ENCODE data around the gene MORC2. TPM values are rescaled to one million over a fixed set of nuclear protein-coding genes. Genes with fewer than 3 reads are reported as not detected.
A peak's percentile ranks its signal among the peaks of the same experiment; 100 is the strongest.

The MORC2 gene
- total RNA-seq, 5 donors from 2014 or later (not counting 1 experiment from before 2014, with no cell fraction given): 33.6 to 49.1 (median 45.4) TPM

DNA sequence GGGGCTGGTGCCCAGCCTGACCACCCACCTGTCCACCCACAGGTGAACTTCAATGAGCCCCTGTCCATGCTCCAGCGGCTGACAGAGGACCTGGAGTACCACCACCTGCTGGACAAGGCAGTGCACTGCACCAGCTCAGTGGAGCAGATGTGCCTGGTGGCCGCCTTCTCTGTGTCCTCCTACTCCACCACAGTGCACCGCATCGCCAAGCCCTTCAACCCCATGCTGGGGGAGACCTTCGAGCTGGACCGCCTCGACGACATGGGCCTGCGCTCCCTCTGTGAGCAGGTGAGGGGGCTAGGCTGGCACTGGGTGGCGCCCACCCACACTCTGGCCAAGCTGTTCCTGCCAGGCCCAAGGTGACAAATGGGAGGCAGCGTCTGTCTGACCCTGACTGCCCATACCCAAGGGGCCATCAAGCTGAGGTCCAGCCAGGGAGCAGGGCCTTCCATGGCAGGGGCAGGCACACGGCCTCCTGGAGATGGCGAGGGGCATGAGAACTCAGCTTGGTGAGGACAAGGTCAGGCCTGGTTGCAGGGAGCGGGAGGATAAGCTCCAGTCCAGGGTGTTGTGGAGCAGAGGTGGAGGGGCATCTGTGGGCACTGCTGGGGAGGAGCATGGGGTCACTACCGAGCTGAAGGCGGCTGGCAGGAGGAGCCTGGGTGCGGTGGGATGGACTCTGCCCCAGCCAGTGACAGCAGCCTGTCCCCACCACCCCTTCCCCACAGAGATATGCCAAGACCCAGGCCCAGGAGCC lies 77.7 kb downstream of the MORC2 start:
- no peaks in the 10 kb centered on the region for H3K9me3 Mint-ChIP-seq
- H3K27ac Mint-ChIP-seq: no peak overlapping the region
- H3K27me3 Mint-ChIP-seq: no peaks in the 10 kb centered on the region
- WGBS (ENCODE audit: insufficient coverage): 87% methylated on average over 8 of the region's 17 CpGs
- no peaks in the 10 kb centered on the region for H3K27me3 ChIP-seq (replicated peaks in 1 of 2; ENCODE audit: control insufficient read depth in 2 of 2, extremely low read depth in 1 of 2, insufficient read depth in 2 of 2, low read length in 1 of 2)
- POLR2A ChIA-PET: no interaction called here
- peaks cover 16 to 21% of the 10 kb centered on the region in 2 experiments for H3K4me1 ChIP-seq (ENCODE audit: control insufficient read depth in 1 of 2, extremely low read depth in 1 of 2, insufficient read depth in 2 of 2, low read length in 2 of 2)
- peaks cover 6% of the 10 kb centered on the region for H3K36me3 Mint-ChIP-seq
- CTCF ChIA-PET: no interaction called here
- H3K4me1 Mint-ChIP-seq: peaks cover 29 to 38% (median 37%) of the 10 kb centered on the region in 3 donors
- no peak overlapping the region for H3K4me3 ChIP-seq (ENCODE audit: control insufficient read depth in 1 of 2, extremely low read depth in 1 of 2, low read length in 1 of 2)
- H3K9me3 ChIP-seq: no peaks in the 10 kb centered on the region
- DNase-seq (peak in 19 of 35 experiments; percentile 4 to 45 (median 13)), ATAC-seq (replicated peaks in 1 of 4) (peak in 3 of 4 experiments; percentile 36 to 41 (median 36))
- H3K36me3 ChIP-seq (ENCODE audit: control insufficient read depth in 2 of 2, extremely low read depth in 1 of 2, insufficient read depth in 1 of 2, low read length in 1 of 2): peaks cover 0 to 2% of the 10 kb centered on the region in 2 donors
- H3K4me3 Mint-ChIP-seq: no peak overlapping the region
- H3K27ac ChIP-seq (ENCODE audit: low read length): no peak overlapping the region

DNA sequence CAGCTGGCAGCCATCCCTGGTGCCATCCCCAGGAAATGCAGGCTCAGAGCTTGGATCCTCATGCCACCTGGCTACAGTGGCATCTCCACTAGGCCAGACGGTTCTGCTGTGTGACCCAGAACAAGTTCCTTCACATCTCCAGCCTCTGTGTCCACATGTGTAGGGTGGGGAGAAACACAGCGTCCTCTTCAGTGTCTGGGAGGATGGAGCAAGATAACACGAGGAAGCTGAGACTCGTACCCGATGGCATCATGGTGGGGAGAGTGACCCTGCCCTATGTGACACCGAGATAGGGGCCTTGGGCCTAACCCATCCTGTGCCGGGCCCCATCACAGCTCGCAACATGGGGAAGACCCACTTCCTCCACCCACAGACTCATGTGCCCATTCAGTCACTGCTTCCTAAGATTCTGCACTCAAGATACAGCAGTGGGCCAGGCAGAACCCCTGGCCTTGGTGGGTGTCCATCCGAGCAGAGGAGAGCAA lies 78.5 kb downstream of the MORC2 start:
- H3K36me3 ChIP-seq (ENCODE audit: control insufficient read depth in 2 of 2, extremely low read depth in 1 of 2, insufficient read depth in 1 of 2, low read length in 1 of 2): peaks cover 0 to 2% of the 10 kb centered on the region in 2 donors
- POLR2A ChIA-PET: no interaction called here
- DNase-seq: peak in 1 of 35 experiments; percentile 10

DNA sequence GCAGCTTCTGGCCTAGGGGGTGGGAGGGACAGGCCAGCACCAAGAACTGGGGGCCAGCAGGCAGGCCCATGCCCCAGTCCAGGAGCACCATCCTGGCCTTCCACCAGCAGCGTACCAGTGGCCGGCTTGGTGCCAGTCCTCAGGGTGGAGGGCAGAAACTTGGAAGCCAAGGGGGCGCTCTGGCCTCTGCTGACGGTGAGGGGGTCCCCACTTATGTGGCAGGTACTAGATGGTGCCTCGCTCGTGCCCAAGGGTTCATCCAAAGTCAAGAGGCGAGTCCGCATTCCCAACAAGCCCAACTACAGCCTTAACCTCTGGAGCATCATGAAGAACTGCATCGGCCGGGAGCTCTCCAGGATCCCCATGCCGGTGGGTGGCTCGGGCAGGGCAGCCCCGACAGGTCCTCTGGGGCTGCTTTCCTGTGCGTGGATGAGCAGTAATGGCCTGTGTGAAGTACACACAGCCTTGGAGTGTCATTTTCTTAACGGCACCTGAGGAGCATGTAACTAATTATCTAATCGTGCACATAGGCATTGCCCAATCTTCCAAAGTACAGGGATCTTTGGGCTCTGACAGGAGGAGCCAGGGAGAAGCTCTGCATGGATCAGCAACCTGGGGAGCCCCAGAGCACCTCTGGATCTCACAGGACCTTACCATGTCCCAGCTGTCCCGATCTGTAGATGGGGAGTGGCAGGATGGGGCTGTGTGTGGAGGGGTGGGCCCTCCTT lies 79.1 kb downstream of the MORC2 start:
- WGBS (ENCODE audit: insufficient coverage): 88% methylated on average over 13 of the region's 17 CpGs
- ChIA-PET CTCF (no interaction called here), POLR2A (no interaction called here)
- peaks cover 21 to 29% (median 29%) of the 10 kb centered on the region in 3 donors for H3K4me1 Mint-ChIP-seq
- H3K4me3 Mint-ChIP-seq: no peak overlapping the region
- no peaks in the 10 kb centered on the region for H3K9me3 Mint-ChIP-seq
- peaks cover 0 to 2% of the 10 kb centered on the region in 2 donors for H3K36me3 ChIP-seq (ENCODE audit: control insufficient read depth in 2 of 2, extremely low read depth in 1 of 2, insufficient read depth in 1 of 2, low read length in 1 of 2)
- ATAC-seq (replicated peaks in 1 of 4) (no peak), DNase-seq (no peak)
- no peaks in the 10 kb centered on the region for H3K9me3 ChIP-seq
- peaks cover 6% of the 10 kb centered on the region for H3K36me3 Mint-ChIP-seq
- no peaks in the 10 kb centered on the region for H3K27me3 ChIP-seq (replicated peaks in 1 of 2; ENCODE audit: control insufficient read depth in 2 of 2, extremely low read depth in 1 of 2, insufficient read depth in 2 of 2, low read length in 1 of 2)
- peaks cover 10 to 20% of the 10 kb centered on the region in 2 experiments for H3K4me1 ChIP-seq (ENCODE audit: control insufficient read depth in 1 of 2, extremely low read depth in 1 of 2, insufficient read depth in 2 of 2, low read length in 2 of 2)
- H3K4me3 ChIP-seq (ENCODE audit: control insufficient read depth in 1 of 2, extremely low read depth in 1 of 2, low read length in 1 of 2): no peak overlapping the region
- H3K27me3 Mint-ChIP-seq: no peaks in the 10 kb centered on the region
- no peak overlapping the region for H3K27ac ChIP-seq (ENCODE audit: low read length)
- H3K27ac Mint-ChIP-seq: no peak overlapping the region

More for the DNA sequence above, 78.5 kb downstream of the MORC2 start:
- Mint-ChIP-seq H3K27ac (no peak overlapping the region), H3K36me3 (peaks cover 6% of the 10 kb centered on the region), H3K9me3 (no peaks in the 10 kb centered on the region), H3K27me3 (no peaks in the 10 kb centered on the region), H3K4me3 (no peak overlapping the region), H3K4me1 (peaks cover 27 to 35% (median 35%) of the 10 kb centered on the region in 3 donors)
- ATAC-seq (replicated peaks in 1 of 4): no peak
- Histone ChIP-seq H3K9me3 (no peaks in the 10 kb centered on the region), H3K4me3 (ENCODE audit: control insufficient read depth in 1 of 2, extremely low read depth in 1 of 2, low read length in 1 of 2) (no peak overlapping the region), H3K27ac (ENCODE audit: low read length) (no peak overlapping the region), H3K27me3 (replicated peaks in 1 of 2; ENCODE audit: control insufficient read depth in 2 of 2, extremely low read depth in 1 of 2, insufficient read depth in 2 of 2, low read length in 1 of 2) (no peaks in the 10 kb centered on the region), H3K4me1 (ENCODE audit: control insufficient read depth in 1 of 2, extremely low read depth in 1 of 2, insufficient read depth in 2 of 2, low read length in 2 of 2) (peaks cover 16 to 21% of the 10 kb centered on the region in 2 experiments)
- WGBS (ENCODE audit: insufficient coverage): 79% methylated on average over 6 of the region's 9 CpGs
- CTCF ChIA-PET: no interaction called here

DNA sequence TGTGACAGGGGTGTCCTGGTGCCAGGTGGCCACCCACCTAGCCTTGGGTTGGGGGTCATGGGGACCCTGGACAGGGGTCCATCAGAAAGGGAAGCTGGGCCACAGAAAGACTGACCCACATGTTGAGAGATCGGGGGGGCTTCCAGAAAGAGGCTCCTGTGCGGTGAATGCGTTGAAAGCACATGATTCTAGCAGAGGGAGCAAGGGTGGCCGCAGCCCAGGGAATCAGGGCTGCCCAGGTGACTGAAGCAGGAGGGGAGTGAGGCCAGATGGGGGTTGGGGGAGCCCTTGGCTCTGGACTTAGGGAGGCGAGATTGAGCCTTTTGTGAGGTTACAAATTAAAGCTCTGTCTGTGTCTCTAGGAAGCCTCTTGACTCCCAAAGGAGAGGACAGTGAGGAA lies 80.7 kb downstream of the MORC2 start:
- Histone ChIP-seq H3K4me3 (ENCODE audit: control insufficient read depth in 1 of 2, extremely low read depth in 1 of 2, low read length in 1 of 2) (no peak overlapping the region), H3K9me3 (no peaks in the 10 kb centered on the region), H3K36me3 (ENCODE audit: control insufficient read depth in 2 of 2, extremely low read depth in 1 of 2, insufficient read depth in 1 of 2, low read length in 1 of 2) (peaks cover 0 to 2% of the 10 kb centered on the region in 2 donors), H3K27me3 (replicated peaks in 1 of 2; ENCODE audit: control insufficient read depth in 2 of 2, extremely low read depth in 1 of 2, insufficient read depth in 2 of 2, low read length in 1 of 2) (no peaks in the 10 kb centered on the region), H3K27ac (ENCODE audit: low read length) (no peak overlapping the region), H3K4me1 (ENCODE audit: control insufficient read depth in 1 of 2, extremely low read depth in 1 of 2, insufficient read depth in 2 of 2, low read length in 2 of 2) (peaks cover 0 to 6% of the 10 kb centered on the region in 2 experiments)
- CTCF ChIA-PET: interaction anchor here in 1 of 2 donors (0.6 kb wide), 1 partner anchor 88 kb away, joined by 6 read pairs; no protein-coding TSS in a partner anchor
- POLR2A ChIA-PET: no interaction called here
- Mint-ChIP-seq H3K27me3 (no peaks in the 10 kb centered on the region), H3K4me1 (peaks cover 7 to 13% (median 13%) of the 10 kb centered on the region in 3 donors), H3K9me3 (no peaks in the 10 kb centered on the region), H3K36me3 (peaks cover 6% of the 10 kb centered on the region), H3K4me3 (no peak overlapping the region), H3K27ac (no peak overlapping the region)
- WGBS (ENCODE audit: insufficient coverage): 96% methylated on average over 4 of the region's 5 CpGs
- ATAC-seq (replicated peaks in 1 of 4) (no peak), DNase-seq (no peak)

DNA sequence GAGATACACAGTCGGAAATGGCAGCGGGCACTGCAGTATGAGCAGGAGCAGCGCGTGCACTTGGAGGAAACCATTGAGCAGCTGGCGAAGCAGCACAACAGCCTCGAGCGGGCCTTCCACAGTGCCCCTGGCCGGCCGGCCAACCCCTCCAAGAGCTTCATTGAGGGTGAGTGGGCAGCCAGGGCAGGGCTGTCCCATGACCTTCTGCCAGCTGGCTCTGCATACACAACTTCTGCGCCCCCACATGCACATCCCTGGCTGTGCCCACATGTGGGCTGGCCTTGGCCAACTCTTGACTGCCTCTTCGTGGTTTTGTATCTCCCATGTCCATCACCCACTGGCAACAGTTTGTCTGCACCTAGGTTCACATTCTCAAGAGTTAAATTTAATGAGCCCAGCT lies 81.1 kb downstream of the MORC2 start:
- no peak overlapping the region for H3K4me3 Mint-ChIP-seq
- ChIA-PET POLR2A (no interaction called here), CTCF (no interaction called here)
- DNase-seq: no peak
- H3K36me3 Mint-ChIP-seq: peaks cover 6% of the 10 kb centered on the region
- no peaks in the 10 kb centered on the region for H3K9me3 Mint-ChIP-seq
- Histone ChIP-seq H3K36me3 (ENCODE audit: control insufficient read depth in 2 of 2, extremely low read depth in 1 of 2, insufficient read depth in 1 of 2, low read length in 1 of 2) (peaks cover 0 to 2% of the 10 kb centered on the region in 2 donors), H3K27ac (ENCODE audit: low read length) (no peak overlapping the region), H3K9me3 (no peaks in the 10 kb centered on the region), H3K4me1 (ENCODE audit: control insufficient read depth in 1 of 2, extremely low read depth in 1 of 2, insufficient read depth in 2 of 2, low read length in 2 of 2) (peaks cover 0 to 6% of the 10 kb centered on the region in 2 experiments), H3K27me3 (replicated peaks in 1 of 2; ENCODE audit: control insufficient read depth in 2 of 2, extremely low read depth in 1 of 2, insufficient read depth in 2 of 2, low read length in 1 of 2) (no peaks in the 10 kb centered on the region), H3K4me3 (ENCODE audit: control insufficient read depth in 1 of 2, extremely low read depth in 1 of 2, low read length in 1 of 2) (no peak overlapping the region)
- no peaks in the 10 kb centered on the region for H3K27me3 Mint-ChIP-seq
- no peak overlapping the region for H3K27ac Mint-ChIP-seq
- WGBS (ENCODE audit: insufficient coverage): 95% methylated on average over 10 of the region's 11 CpGs
- peaks cover 7 to 11% (median 11%) of the 10 kb centered on the region in 3 donors for H3K4me1 Mint-ChIP-seq
- no peak for ATAC-seq (replicated peaks in 1 of 4)

DNA sequence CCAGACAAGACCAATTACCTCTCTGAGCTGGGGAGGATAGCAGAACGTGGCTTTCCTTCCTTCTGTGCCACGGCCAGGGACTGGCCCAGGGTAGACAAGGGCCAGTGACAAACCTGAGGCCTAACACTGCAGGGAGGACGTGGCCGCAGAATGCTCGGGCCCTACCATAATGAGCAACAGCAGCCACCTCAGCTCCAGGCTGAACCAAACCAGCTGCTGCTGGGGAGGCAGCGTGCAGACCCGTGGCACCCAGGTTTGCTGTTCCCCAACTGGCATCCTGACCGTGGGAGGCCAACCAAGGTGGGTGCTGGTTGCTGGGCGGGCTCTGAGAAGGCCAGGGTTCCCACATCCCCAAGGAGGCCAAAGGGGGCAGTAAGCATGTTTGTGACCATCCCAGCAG lies 83.0 kb downstream of the MORC2 start:
- no peak for ATAC-seq (replicated peaks in 1 of 4)
- no peak overlapping the region for H3K4me3 ChIP-seq (ENCODE audit: control insufficient read depth in 1 of 2, extremely low read depth in 1 of 2, low read length in 1 of 2)
- H3K4me1 ChIP-seq (ENCODE audit: control insufficient read depth in 1 of 2, extremely low read depth in 1 of 2, insufficient read depth in 2 of 2, low read length in 2 of 2): no peaks in the 10 kb centered on the region
- no peak overlapping the region for H3K27ac Mint-ChIP-seq
- peaks cover 6% of the 10 kb centered on the region for H3K36me3 Mint-ChIP-seq
- CTCF ChIA-PET: no interaction called here
- no peak overlapping the region for H3K4me3 Mint-ChIP-seq
- 79% methylated on average over 9 of the region's 9 CpGs for WGBS (ENCODE audit: insufficient coverage)
- no peak overlapping the region for H3K27ac ChIP-seq (ENCODE audit: low read length)
- H3K27me3 Mint-ChIP-seq: no peaks in the 10 kb centered on the region
- no peaks in the 10 kb centered on the region for H3K9me3 ChIP-seq
- POLR2A ChIA-PET: no interaction called here
- peaks cover 0 to 3% (median 0%) of the 10 kb centered on the region in 3 donors for H3K4me1 Mint-ChIP-seq
- H3K27me3 ChIP-seq (replicated peaks in 1 of 2; ENCODE audit: control insufficient read depth in 2 of 2, extremely low read depth in 1 of 2, insufficient read depth in 2 of 2, low read length in 1 of 2): no peaks in the 10 kb centered on the region
- DNase-seq: no peak
- no peaks in the 10 kb centered on the region for H3K9me3 Mint-ChIP-seq
- H3K36me3 ChIP-seq (ENCODE audit: control insufficient read depth in 2 of 2, extremely low read depth in 1 of 2, insufficient read depth in 1 of 2, low read length in 1 of 2): peaks cover 0 to 2% of the 10 kb centered on the region in 2 donors

Data from T-cell (primary cell).